Measurements from ENCODE around the gene UGT1A9.

DNA sequence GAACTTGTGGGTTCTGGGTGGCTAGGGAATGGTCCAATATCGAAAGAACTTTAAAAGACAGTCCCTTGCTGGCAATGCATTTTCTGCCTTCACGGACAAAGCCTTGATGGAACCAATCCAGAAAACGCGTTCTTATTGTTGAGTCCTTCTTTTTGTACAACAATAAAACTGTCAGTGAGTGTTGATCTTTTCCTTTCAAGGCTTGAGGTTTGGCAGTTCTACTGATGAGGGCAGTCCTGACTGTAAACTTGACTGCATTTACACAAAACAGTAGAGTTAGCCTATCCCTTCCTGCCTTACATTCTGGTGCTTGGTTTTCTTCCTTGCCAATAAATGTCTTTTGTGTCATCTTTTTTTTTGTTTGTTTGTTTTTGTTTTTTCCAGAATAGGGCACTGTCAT is 7.5 kb downstream of the UGT1A9 start:
- TF ChIP-seq BHLHE40 (IDR thresholded peaks at IDR 0.05; ENCODE audit: borderline replicate concordance), result no peak
- no peak for TF ChIP-seq L3MBTL2 (conservative IDR thresholded peaks at IDR 0.05)

All from HEK293T (cell line).